K562 (cell line): ENCODE results near the gene SLC7A8. TPM values are rescaled to one million over a fixed set of nuclear protein-coding genes. Genes with fewer than 3 reads are reported as not detected.

Experiments
- BMI1 ChIP-seq: fragments of 150-350 bp; IDR thresholded peaks from 2 replicates; pipeline ENCODE4 v1.6.1; 2014; ENCODE audit warnings: low read length
- CBFA2T3 ChIP-seq: fragments of 450-650 bp; IDR thresholded peaks from 2 replicates; pipeline ENCODE4 v1.6.1; 2017
- GTF2E2 ChIP-seq: fragments of 200-800 bp; sonication (Bioruptor generic); IDR thresholded peaks from 2 replicates; pipeline ENCODE4 v1.6.1; 2016; ENCODE audit warnings: missing genetic modification characterization, missing compliant biosample characterization
- KDM5B ChIP-seq: fragments of 200-600 bp; sonication (generic); IDR thresholded peaks from 2 replicates; pipeline ENCODE4 v1.6.1; 2012; ENCODE audit warnings: low read depth, mild to moderate bottlenecking, moderate library complexity, low read length, control low read depth, inconsistent platforms; ENCODE audit not compliant: insufficient replicate concordance
- MAFF ChIP-seq: IDR thresholded peaks from 2 replicates; pipeline ENCODE4 v1.6.1; 2012; ENCODE audit warnings: low read length, improper control_type of control experiment
- NFE2 ChIP-seq: IDR thresholded peaks from 2 replicates; pipeline ENCODE4 v1.6.1; 2014; ENCODE audit warnings: antibody characterized with exemption, low read depth
- NFRKB ChIP-seq: fragments of 450-650 bp; IDR thresholded peaks from 2 replicates; pipeline ENCODE4 v1.6.1; 2016; ENCODE audit warnings: low read depth
- POU5F1 ChIP-seq: fragments of 150-350 bp; IDR thresholded peaks from 2 replicates; pipeline ENCODE4 v1.6.1; 2014; ENCODE audit warnings: borderline replicate concordance, low read length, low read depth, mild to moderate bottlenecking; ENCODE audit not compliant: partially characterized antibody
- RBM22 ChIP-seq: fragments of 200-400 bp; formaldehyde crosslinking; IDR thresholded peaks from 2 replicates; pipeline ENCODE4 v1.6.1; 2018; ENCODE audit warnings: low read length, low read depth; ENCODE audit not compliant: poor library complexity, severe bottlenecking
- RFX1 ChIP-seq: fragments of 450-650 bp; IDR thresholded peaks from 2 replicates; pipeline ENCODE4 v1.6.1; 2016; ENCODE audit warnings: mild to moderate bottlenecking, moderate library complexity
- RFX5 ChIP-seq: IDR thresholded peaks from 2 replicates; pipeline ENCODE4 v1.6.1; 2011; ENCODE audit warnings: low read depth, mild to moderate bottlenecking, improper control_type of control experiment, low read length
- SIN3B ChIP-seq: fragments of 450-650 bp; IDR thresholded peaks from 2 replicates; pipeline ENCODE4 v1.6.1; 2017; ENCODE audit warnings: low read depth, mild to moderate bottlenecking, moderate library complexity
- SMAD4 ChIP-seq: fragments of 250-450 bp; sonication (Bioruptor Pico); conservative IDR thresholded peaks from 2 replicates; pipeline ENCODE4 v1.8.0; 2021; ENCODE audit warnings: inconsistent platforms, mild to moderate bottlenecking, moderate library complexity
- SMC3 ChIP-seq: conservative IDR thresholded peaks from 2 replicates; pipeline ENCODE4 v1.6.1; 2011; ENCODE audit warnings: low read depth, low read length, improper control_type of control experiment; ENCODE audit not compliant: insufficient read depth
- TEAD2 ChIP-seq: fragments of 450-650 bp; IDR thresholded peaks from 2 replicates; pipeline ENCODE4 v1.6.1; 2016; ENCODE audit warnings: missing genetic modification characterization, control low read depth, missing compliant biosample characterization
- ZBTB7A ChIP-seq: IDR thresholded peaks from 2 replicates; pipeline ENCODE4 v1.6.1; 2011; ENCODE audit warnings: low read depth, mild to moderate bottlenecking, low read length, moderate library complexity, borderline replicate concordance; ENCODE audit not compliant: control insufficient read depth
- ZNF764 ChIP-seq: fragments of 250-450 bp; sonication (Bioruptor Pico); IDR thresholded peaks from 2 replicates; pipeline ENCODE4 v1.4.0; 2020; ENCODE audit warnings: low read depth, mild to moderate bottlenecking, moderate library complexity
- ZSCAN32 ChIP-seq: fragments of 450-650 bp; formaldehyde crosslinking; IDR thresholded peaks from 2 replicates; pipeline ENCODE4 v1.4.0; 2020; ENCODE audit warnings: mild to moderate bottlenecking, moderate library complexity
- polyA plus RNA-seq, 8 experiments: library from polyadenylated mRNA; depleted of rRNA in 4 of 8; stranded (reverse) in 5 of 8; unstranded in 3 of 8; fragments of >200 nt; fragmentation: Nextera tagmentation in 2 of 8; fragmentation: Illumina TruSeq in 1 of 8; extraction: Ambion mirVana in 2 of 8; extraction: Trizol in 1 of 8; gene quantifications; 2 replicates each; pipeline versions ENCODE4 v1.2.1 to v1.2.3, GENCODE V29; 2011 to 2014; ENCODE audit warnings: inconsistent platforms in 1 of 8, missing spikeins in 1 of 8
- total RNA-seq, 7 experiments: library from RNA; depleted of rRNA in 6 of 7; stranded (reverse); fragments of >200 nt in 6 of 7; fragmentation: Illumina TruSeq in 2 of 7; extraction: Trizol in 2 of 7; gene quantifications; 2 replicates each; pipeline versions ENCODE4 v1.2.1 to v1.2.3, GENCODE V29; 2011 to 2021; ENCODE audit warnings: low replicate concordance in 1 of 7
- TF ChIP-seq, protein P1 (sequence below), 2 experiments: fragments of 450-650 bp in 1 of 2; sonication (generic) in 1 of 2; formaldehyde crosslinking in 1 of 2; IDR thresholded peaks in 1 of 2; conservative IDR thresholded peaks in 1 of 2; 2 replicates each; pipeline versions ENCODE4 v1.6.1 to v1.8.1; 2016 to 2023; ENCODE audit warnings: mild to moderate bottlenecking in 2 of 2, moderate library complexity in 2 of 2, inconsistent platforms in 1 of 2, missing genetic modification reagents in 1 of 2
- TF ChIP-seq, protein P2 (sequence below): fragments of 250-450 bp; sonication (Bioruptor Pico); IDR thresholded peaks from 2 replicates; pipeline ENCODE4 v1.8.0; 2021; ENCODE audit warnings: moderate library complexity, mild to moderate bottlenecking, inconsistent platforms
- TF ChIP-seq, protein P3 (sequence below): fragments of 250-450 bp; sonication (Bioruptor Pico); IDR thresholded peaks from 2 replicates; pipeline ENCODE4 v1.5.0; 2020; ENCODE audit warnings: mild to moderate bottlenecking

The SLC7A8 gene
- total and polyA plus RNA-seq, 9 of the 15 experiments (the other 6 are each of a cell fraction or from before 2014, with no cell fraction given): 2.0 to 33.0 (median 6.0) TPM

- TF ChIP-seq KDM5B: no peak
- TF ChIP-seq CBFA2T3: peak; percentile 50; the same call in 1 of the 2 replicates
- no peak for TF ChIP-seq GTF2E2 (tag)
- TF ChIP-seq, protein P1, sequence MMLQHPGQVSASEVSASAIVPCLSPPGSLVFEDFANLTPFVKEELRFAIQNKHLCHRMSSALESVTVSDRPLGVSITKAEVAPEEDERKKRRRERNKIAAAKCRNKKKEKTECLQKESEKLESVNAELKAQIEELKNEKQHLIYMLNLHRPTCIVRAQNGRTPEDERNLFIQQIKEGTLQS (IDR thresholded peaks at IDR 0.05): no peak
- TF ChIP-seq, protein P1 (CRISPR knock-in tag; conservative IDR thresholded peaks at IDR 0.05): no peak
- TF ChIP-seq SIN3B: no peak
- no peak for TF ChIP-seq BMI1
- no peak for TF ChIP-seq RBM22
- TF ChIP-seq, protein P2, sequence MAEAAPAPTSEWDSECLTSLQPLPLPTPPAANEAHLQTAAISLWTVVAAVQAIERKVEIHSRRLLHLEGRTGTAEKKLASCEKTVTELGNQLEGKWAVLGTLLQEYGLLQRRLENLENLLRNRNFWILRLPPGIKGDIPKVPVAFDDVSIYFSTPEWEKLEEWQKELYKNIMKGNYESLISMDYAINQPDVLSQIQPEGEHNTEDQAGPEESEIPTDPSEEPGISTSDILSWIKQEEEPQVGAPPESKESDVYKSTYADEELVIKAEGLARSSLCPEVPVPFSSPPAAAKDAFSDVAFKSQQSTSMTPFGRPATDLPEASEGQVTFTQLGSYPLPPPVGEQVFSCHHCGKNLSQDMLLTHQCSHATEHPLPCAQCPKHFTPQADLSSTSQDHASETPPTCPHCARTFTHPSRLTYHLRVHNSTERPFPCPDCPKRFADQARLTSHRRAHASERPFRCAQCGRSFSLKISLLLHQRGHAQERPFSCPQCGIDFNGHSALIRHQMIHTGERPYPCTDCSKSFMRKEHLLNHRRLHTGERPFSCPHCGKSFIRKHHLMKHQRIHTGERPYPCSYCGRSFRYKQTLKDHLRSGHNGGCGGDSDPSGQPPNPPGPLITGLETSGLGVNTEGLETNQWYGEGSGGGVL (CRISPR knock-in tag): no peak
- no peak for TF ChIP-seq SMAD4 (CRISPR knock-in tag)
- TF ChIP-seq ZSCAN32: no peak
- TF ChIP-seq RFX5: no peak
- no peak for TF ChIP-seq NFRKB
- TF ChIP-seq POU5F1: no peak
- TF ChIP-seq NFE2: peak; percentile 94
- no peak for TF ChIP-seq ZBTB7A
- peak; percentile 97 for TF ChIP-seq MAFF
- TF ChIP-seq ZNF764 (CRISPR knock-in tag): no peak
- no peak for TF ChIP-seq RFX1
- no peak for TF ChIP-seq TEAD2 (tag)
- TF ChIP-seq, protein P3, sequence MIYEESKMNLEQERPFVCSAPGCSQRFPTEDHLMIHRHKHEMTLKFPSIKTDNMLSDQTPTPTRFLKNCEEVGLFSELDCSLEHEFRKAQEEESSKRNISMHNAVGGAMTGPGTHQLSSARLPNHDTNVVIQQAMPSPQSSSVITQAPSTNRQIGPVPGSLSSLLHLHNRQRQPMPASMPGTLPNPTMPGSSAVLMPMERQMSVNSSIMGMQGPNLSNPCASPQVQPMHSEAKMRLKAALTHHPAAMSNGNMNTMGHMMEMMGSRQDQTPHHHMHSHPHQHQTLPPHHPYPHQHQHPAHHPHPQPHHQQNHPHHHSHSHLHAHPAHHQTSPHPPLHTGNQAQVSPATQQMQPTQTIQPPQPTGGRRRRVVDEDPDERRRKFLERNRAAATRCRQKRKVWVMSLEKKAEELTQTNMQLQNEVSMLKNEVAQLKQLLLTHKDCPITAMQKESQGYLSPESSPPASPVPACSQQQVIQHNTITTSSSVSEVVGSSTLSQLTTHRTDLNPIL (CRISPR knock-in tag): no peak
- TF ChIP-seq SMC3: no peak
Observed at GRCh38 chr14:23154964-23155587, 28.4 kb downstream of the SLC7A8 start (continued).
